ENCODE measurements around the gene TAF3. TPM values are rescaled to one million over a fixed set of nuclear protein-coding genes. Genes with fewer than 3 reads are reported as not detected.

TAF3 gene, protein sequence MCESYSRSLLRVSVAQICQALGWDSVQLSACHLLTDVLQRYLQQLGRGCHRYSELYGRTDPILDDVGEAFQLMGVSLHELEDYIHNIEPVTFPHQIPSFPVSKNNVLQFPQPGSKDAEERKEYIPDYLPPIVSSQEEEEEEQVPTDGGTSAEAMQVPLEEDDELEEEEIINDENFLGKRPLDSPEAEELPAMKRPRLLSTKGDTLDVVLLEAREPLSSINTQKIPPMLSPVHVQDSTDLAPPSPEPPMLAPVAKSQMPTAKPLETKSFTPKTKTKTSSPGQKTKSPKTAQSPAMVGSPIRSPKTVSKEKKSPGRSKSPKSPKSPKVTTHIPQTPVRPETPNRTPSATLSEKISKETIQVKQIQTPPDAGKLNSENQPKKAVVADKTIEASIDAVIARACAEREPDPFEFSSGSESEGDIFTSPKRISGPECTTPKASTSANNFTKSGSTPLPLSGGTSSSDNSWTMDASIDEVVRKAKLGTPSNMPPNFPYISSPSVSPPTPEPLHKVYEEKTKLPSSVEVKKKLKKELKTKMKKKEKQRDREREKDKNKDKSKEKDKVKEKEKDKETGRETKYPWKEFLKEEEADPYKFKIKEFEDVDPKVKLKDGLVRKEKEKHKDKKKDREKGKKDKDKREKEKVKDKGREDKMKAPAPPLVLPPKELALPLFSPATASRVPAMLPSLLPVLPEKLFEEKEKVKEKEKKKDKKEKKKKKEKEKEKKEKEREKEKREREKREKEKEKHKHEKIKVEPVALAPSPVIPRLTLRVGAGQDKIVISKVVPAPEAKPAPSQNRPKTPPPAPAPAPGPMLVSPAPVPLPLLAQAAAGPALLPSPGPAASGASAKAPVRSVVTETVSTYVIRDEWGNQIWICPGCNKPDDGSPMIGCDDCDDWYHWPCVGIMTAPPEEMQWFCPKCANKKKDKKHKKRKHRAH
- 3.4 and 4.6 TPM in 2 replicates for total RNA-seq (ENCODE audit: low replicate concordance)

DNA sequence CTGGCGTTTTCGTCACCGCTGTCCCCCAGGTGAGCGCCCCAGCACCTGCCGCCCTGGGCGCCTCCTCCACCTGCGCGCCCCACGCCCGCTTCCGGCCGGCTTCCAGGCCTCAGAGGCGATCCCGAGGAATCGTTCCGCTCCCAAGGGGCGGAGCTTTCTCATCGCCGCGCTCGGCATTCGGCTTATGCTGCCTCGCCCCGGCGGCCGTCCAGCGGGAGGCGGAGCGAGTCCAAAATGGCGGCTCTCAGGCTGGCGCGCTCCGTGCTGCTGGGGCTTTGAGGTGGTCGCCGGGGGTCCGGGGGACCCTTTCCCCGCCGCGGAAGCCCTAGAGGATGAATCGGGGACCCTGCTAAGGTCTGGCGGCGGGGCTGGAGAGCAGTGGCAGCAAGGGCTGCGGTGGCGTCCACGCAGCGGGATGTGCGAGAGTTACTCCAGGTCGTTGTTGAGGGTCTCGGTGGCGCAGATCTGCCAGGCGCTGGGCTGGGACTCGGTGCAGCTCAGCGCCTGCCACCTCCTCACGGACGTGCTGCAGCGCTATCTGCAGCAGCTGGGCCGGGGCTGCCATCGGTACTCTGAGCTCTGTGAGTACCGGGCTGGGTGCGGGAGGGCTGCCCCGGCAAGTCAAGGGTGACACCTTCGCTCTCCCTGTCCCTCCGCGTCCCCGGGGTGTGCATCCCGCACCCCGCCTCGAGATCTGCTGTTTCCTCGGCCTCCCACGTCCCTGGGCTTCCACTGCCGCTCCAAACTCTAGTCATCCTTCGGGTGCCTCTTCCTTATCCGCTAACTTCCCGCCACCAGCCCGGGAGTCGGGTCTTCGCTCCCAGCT is at the start of gene TAF3:
TSS of gene TAF3 (plus strand) at position 211 of the 826 bp plus-strand sequence. CDS start at position 416, 205 bp downstream.
- Histone ChIP-seq H3K9ac (peak within 1 kb of the TSS; percentile 89), H3K27ac (peak within 1 kb of the TSS; percentile 15), H3K36me3 (no peaks in the 10 kb centered on the region), H3F3A (ENCODE audit: low read depth) (no peaks in the 10 kb centered on the region), H4K20me1 (ENCODE audit: low read depth) (peaks cover 18% of the 10 kb centered on the region), H2AFZ (replicated peaks) (peak within 1 kb of the TSS; percentile 99), H3K4me3 (peak within 1 kb of the TSS; percentile 95), H3K27me3 (peaks cover 13% of the 10 kb centered on the region), H3K79me2 (ENCODE audit: low read depth) (peaks cover 26% of the 10 kb centered on the region), H3K4me1 (no peaks in the 10 kb centered on the region), H3K4me2 (peak within 1 kb of the TSS; percentile 82), H3K9me3 (ENCODE audit: low read depth) (no peaks in the 10 kb centered on the region)
- Mint-ChIP-seq H3K4me1 (peaks cover 19% of the 10 kb centered on the region), H3K9me3 (no peaks in the 10 kb centered on the region), H3K4me3 (peak within 1 kb of the TSS; percentile 99), H3K36me3 (no peaks in the 10 kb centered on the region), H3K27ac (peak within 1 kb of the TSS; percentile 95), H3K27me3 (ENCODE audit: insufficient read depth, low read depth) (peaks cover 5% of the 10 kb centered on the region)
- TF ChIP-seq EZH2 (IDR thresholded peaks at IDR 0.05) (no peak), EZH2phosphoT487 (IDR thresholded peaks at IDR 0.05) (no peak)
- TF ChIP-seq, protein P1, sequence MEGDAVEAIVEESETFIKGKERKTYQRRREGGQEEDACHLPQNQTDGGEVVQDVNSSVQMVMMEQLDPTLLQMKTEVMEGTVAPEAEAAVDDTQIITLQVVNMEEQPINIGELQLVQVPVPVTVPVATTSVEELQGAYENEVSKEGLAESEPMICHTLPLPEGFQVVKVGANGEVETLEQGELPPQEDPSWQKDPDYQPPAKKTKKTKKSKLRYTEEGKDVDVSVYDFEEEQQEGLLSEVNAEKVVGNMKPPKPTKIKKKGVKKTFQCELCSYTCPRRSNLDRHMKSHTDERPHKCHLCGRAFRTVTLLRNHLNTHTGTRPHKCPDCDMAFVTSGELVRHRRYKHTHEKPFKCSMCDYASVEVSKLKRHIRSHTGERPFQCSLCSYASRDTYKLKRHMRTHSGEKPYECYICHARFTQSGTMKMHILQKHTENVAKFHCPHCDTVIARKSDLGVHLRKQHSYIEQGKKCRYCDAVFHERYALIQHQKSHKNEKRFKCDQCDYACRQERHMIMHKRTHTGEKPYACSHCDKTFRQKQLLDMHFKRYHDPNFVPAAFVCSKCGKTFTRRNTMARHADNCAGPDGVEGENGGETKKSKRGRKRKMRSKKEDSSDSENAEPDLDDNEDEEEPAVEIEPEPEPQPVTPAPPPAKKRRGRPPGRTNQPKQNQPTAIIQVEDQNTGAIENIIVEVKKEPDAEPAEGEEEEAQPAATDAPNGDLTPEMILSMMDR (IDR thresholded peaks at IDR 0.05), result no peak
- peak; percentile 97 for DNase-seq (ENCODE audit: low spot score)

DNA sequence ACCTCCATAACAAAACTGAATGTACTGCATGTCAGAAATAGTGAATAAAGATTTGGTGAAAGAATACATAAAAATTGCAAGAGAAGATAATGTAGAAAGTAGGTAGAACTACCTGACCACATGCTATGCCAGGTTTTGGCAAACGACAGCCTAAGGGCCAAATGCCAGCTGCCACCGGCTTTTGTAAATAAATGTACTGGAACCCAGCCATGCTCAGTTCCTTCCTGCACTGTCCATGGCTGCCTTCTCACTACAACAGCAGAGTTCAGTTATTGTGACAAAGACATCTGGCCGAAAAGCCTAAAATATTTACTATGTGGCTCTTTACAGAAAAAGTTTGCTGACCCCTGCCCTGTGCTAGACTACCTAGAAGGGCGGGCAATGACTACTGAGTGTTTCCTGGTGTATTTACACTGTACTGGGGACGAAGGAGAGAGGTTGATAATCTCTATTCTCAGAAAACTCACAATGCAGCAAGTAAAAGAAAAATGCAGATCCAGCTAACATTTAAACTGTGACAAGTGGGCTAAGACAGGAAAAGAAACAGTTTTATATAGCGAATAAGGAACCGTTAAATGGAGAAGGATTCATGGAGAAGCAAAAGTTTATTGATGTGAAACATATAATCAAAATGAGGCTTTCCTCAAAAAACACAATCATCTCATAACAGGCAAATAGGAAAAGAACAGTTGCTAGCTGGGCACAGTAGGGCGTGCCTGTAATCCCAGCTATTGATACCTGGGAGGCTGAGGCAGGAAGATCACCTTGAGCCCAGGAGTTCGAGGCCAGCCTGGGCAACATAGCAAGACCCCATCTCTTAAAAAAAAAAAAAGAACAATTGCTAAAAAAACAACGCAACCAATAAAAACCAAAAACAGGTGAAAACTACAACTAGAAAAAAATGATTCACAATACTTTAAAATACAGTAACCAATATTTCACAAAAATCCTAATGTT is 44.2 kb upstream of the TAF3 start:
- no peak overlapping the region for H3K27ac Mint-ChIP-seq
- H4K20me1 ChIP-seq (ENCODE audit: low read depth), result peaks cover 3% of the 10 kb centered on the region
- H3F3A ChIP-seq (ENCODE audit: low read depth), result no peaks in the 10 kb centered on the region
- no peak overlapping the region for H3K4me3 Mint-ChIP-seq
- H3K27me3 ChIP-seq, result no peaks in the 10 kb centered on the region
- no peaks in the 10 kb centered on the region for H3K36me3 ChIP-seq
- H3K4me2 ChIP-seq, result no peak overlapping the region
- H3K9me3 Mint-ChIP-seq, result no peaks in the 10 kb centered on the region
- no peak overlapping the region for H2AFZ ChIP-seq (replicated peaks)
- H3K4me1 ChIP-seq, result no peaks in the 10 kb centered on the region
- H3K4me1 Mint-ChIP-seq, result peaks cover 4% of the 10 kb centered on the region
- no peak overlapping the region for H3K4me3 ChIP-seq
- H3K27ac ChIP-seq, result no peak overlapping the region
- H3K9ac ChIP-seq, result no peak overlapping the region
- DNase-seq (ENCODE audit: low spot score), result no peak
- H3K36me3 Mint-ChIP-seq, result peaks cover 26% of the 10 kb centered on the region
- no peaks in the 10 kb centered on the region for H3K79me2 ChIP-seq (ENCODE audit: low read depth)
- H3K9me3 ChIP-seq (ENCODE audit: low read depth), result no peaks in the 10 kb centered on the region
- TF ChIP-seq EZH2phosphoT487 (IDR thresholded peaks at IDR 0.05) (no peak), EZH2 (IDR thresholded peaks at IDR 0.05) (no peak)
- TF ChIP-seq, protein P1 (IDR thresholded peaks at IDR 0.05), result no peak
- H3K27me3 Mint-ChIP-seq (ENCODE audit: insufficient read depth, low read depth), result no peaks in the 10 kb centered on the region

Data from neural progenitor cell (in vitro differentiated cells).